ENCODE data around the gene ESR1.

DNA sequence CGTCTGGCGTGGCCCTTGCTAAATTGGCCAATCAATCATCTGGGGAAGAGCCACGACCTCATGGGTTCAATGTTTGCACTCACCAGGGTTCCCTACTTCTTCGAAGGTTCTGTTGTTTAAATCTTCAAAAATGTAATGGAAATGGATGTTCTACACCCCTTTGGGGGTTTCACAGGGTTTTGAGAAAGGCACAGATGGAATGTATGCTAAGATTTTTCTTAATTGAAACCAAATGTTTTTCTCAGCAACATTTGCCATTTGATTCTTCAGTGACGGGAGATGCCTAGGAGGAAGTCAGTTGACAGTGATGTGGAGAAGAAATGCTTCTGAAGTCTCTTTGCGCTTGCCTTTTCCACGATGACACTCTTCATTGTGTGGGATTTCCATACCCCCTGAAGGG, 312.3 kb downstream of the ESR1 start:
- no peak for TF ChIP-seq CTCF (optimal IDR thresholded peaks at IDR 0.05 in 1 of 3, IDR thresholded peaks at IDR 0.05 in 1 of 3, conservative IDR thresholded peaks at IDR 0.05 in 1 of 3; ENCODE audit: extremely low read depth in 1 of 3, insufficient read depth in 2 of 3, low read length in 3 of 3)
- no peak for TF ChIP-seq EZH2 (IDR thresholded peaks at IDR 0.05; ENCODE audit: low read length)

All from keratinocyte (primary cell).